Dermis lymphatic vessel endothelial cell (primary cell): Measurements from ENCODE around the gene ZNF597. TPM values are rescaled to one million over a fixed set of nuclear protein-coding genes. Genes with fewer than 3 reads are reported as not detected.

Experiments
- total RNA-seq: library from RNA; depleted of rRNA; stranded (reverse); fragments of >200 nt; gene quantifications from 2 replicates; pipeline ENCODE4 v1.2.1, GENCODE V29; 2014

ZNF597 gene, protein sequence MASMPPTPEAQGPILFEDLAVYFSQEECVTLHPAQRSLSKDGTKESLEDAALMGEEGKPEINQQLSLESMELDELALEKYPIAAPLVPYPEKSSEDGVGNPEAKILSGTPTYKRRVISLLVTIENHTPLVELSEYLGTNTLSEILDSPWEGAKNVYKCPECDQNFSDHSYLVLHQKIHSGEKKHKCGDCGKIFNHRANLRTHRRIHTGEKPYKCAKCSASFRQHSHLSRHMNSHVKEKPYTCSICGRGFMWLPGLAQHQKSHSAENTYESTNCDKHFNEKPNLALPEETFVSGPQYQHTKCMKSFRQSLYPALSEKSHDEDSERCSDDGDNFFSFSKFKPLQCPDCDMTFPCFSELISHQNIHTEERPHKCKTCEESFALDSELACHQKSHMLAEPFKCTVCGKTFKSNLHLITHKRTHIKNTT
- 2.8 and 2.9 TPM in 2 replicates for total RNA-seq

DNA sequence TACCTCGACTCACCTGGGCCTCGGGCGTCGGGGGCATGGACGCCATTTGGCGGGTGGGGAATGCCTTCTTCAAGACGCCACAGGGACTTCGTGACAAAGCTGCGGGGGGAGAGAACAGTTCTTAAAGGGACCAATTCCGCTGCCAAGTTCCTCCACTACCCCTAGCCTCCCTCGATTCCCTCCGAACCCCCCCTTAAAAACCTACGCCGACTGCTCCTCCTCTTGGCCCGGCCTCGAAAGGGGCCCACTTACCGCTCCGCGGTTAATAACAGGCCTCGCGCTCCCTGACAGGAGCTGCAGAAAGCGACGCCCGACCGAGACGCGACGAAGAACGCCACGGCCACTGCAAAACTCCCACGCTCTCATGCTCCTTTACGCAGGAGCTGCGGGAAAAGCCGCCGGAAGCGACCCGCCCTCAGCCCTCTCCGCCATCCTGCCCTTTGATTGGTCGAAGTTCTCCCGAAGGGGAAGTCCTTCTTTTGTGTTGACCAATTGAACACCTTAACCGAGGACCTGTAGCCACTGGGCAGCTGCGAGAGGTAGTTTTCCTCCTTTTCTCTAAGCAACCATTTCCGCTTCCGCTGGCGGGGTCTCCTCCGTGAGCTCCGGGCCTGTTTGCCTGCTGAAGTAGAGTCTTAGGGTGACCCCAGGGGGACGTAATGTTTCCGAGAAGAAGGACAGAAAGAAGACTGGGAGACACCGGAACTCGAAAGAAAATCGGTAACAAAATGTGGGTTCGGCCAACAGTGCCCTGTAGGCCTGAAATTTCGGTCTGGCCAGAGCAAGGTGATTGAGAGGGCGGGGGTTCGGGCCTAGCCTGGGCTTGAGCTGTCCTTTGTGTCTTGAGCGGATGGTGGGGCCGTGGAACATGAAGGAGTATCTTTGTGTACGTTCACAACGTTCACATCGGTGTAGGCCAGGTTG, at the start of gene ZNF597, which contains the start of gene NAA60:
Gene ZNF597, minus strand, starts transcription at position 397 of the 924 bp plus-strand sequence. Its CDS starts 351 bp downstream, at position 46.
Gene NAA60, plus strand, starts transcription at position 573 of the 924 bp plus-strand sequence. CDS start 32,548 bp downstream, outside the sequence.

DNA sequence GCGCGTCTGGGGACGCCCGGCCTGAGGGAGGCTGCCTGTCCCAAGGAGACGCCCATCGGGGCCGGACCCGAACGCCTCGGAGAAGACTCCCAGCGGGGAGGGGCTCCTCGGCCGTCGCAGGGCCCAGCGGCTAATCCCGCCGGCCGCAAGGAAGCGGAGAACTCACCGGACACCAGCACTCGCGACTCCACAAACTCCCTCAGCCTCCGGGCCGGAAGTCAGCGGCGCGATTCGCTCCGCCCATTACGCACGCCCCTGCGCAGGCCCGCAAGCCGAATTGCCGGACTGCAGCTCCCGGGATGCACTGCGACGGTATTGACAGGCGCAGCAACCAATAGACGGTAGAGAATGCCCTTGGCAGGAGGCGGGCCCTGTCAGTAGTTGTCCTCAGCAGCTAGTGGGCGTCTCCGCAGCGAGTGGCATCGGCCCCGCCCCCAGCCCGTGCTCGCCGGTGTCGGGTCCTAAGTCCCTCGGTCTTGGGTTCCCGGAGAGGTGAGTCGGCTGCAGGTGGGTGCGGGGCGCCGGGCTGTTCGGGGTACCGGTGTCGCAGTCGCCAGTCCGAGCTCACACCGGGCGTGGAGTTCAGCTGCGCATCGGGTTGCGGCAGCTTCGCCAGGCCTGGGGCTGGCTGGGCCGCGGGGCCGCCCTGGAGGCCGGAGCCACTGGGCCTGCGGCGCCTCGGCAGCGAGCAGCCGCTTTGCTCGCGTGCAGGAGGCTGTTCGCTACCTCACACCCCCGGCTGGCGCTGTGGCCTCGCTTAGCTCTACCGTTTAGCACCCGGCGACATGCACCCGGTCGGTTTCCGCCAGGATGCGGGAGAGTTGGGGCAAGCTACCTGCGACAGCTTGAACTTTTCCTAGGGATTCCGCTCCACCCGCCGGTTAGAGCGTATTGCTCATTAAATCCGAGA, 42.3 kb downstream of the ZNF597 start, which contains the start of the genes ZNF174 and ZSCAN32:
Gene ZNF174, plus strand, starts transcription at position 437 of the 910 bp plus-strand sequence. CDS start 790 bp downstream, outside the sequence.
Gene ZSCAN32, minus strand, starts transcription at position 226 of the 910 bp plus-strand sequence. CDS start 3,447 bp downstream, outside the sequence.

Other genes starting within 250 kb of the ZNF597 start
- 9.2 and 10.8 TPM in 2 replicates for gene ZNF200, start 208.3 kb downstream of the ZNF597 start, total RNA-seq
- not detected in 2 replicates for gene MEFV, start 186.9 kb downstream of the ZNF597 start, total RNA-seq
- gene ZNF263, start 160.0 kb downstream of the ZNF597 start, total RNA-seq: 49.3 and 52.3 TPM in 2 replicates
- 4.4 TPM in 2 replicates for gene TIGD7, start 138.1 kb downstream of the ZNF597 start, total RNA-seq
- 18.1 and 19.0 TPM in 2 replicates for gene ZNF75A, start 138.0 kb downstream of the ZNF597 start, total RNA-seq
- 0.09 and 0.11 TPM in 2 replicates for gene OR2C1, start 87.6 kb downstream of the ZNF597 start, total RNA-seq
- 10.1 and 12.2 TPM in 2 replicates for gene ZSCAN32, start 42.5 kb downstream of the ZNF597 start, total RNA-seq
- 5.1 and 6.2 TPM in 2 replicates for gene ZNF174, start 42.3 kb downstream of the ZNF597 start, total RNA-seq
- 13.1 and 13.7 TPM in 2 replicates for gene NAA60, start 176 bp upstream of the ZNF597 start, total RNA-seq
- not detected in 2 replicates for gene C16orf90, start 52.0 kb upstream of the ZNF597 start, total RNA-seq
- 8.1 and 12.8 TPM in 2 replicates for gene CLUAP1, start 57.5 kb upstream of the ZNF597 start, total RNA-seq
- 4.0 and 13.4 TPM in 2 replicates for gene NLRC3, start 133.9 kb upstream of the ZNF597 start, total RNA-seq
- gene SLX4, start 168.1 kb upstream of the ZNF597 start, total RNA-seq: 0.98 and 2.1 TPM in 2 replicates
- gene DNASE1, start 211.2 kb upstream of the ZNF597 start, total RNA-seq: 6.0 and 14.2 TPM in 2 replicates